ENCODE data around the gene HSH2D. TPM values are rescaled to one million over a fixed set of nuclear protein-coding genes. Genes with fewer than 3 reads are reported as not detected.

The HSH2D gene
- total and polyA plus RNA-seq, 4 donors: 0.10 to 2.5 (median 1.3) TPM

GRCh38 chr19:16100524-16100923 is 43.0 kb upstream of the HSH2D start:
- H3K36me3 ChIP-seq (ENCODE audit: control insufficient read depth in 1 of 2, insufficient read depth in 2 of 2, low read length in 1 of 2): peaks cover 6 to 9% of the 10 kb centered on the region in 2 donors

GRCh38 chr19:16104722-16105121 is 38.8 kb upstream of the HSH2D start:
- WGBS, 2 donors: 76% methylated on average over 6 of the region's 6 CpGs
- DNase-seq (no peak), ATAC-seq (ENCODE audit: low FRiP score) (no peak)
- no peaks in the 10 kb centered on the region for H3K27me3 ChIP-seq (ENCODE audit: control insufficient read depth in 1 of 2, insufficient read depth in 2 of 2, low read length in 1 of 2)
- H3K4me3 ChIP-seq (ENCODE audit: low read length in 2 of 2): no peak overlapping the region
- H3K27ac ChIP-seq (ENCODE audit: low read depth in 1 of 2, low read length in 2 of 2): peak overlapping the region in 1 of 2 donors; percentile 10
- H3K36me3 ChIP-seq (ENCODE audit: control insufficient read depth in 1 of 2, insufficient read depth in 2 of 2, low read length in 1 of 2): peaks cover 1 to 9% of the 10 kb centered on the region in 2 donors
- no peaks in the 10 kb centered on the region for H3K9me3 ChIP-seq (ENCODE audit: control insufficient read depth, low read length)
- H3K4me1 ChIP-seq (ENCODE audit: control insufficient read depth in 1 of 2, insufficient read depth in 2 of 2, low read length in 2 of 2): no peaks in the 10 kb centered on the region
- intact Hi-C loops (cut with DNase I): no loop called here

More at GRCh38 chr19:16100524-16100923, 43.0 kb upstream of the HSH2D start:
- Histone ChIP-seq H3K27ac (ENCODE audit: low read depth in 1 of 2, low read length in 2 of 2) (no peak overlapping the region), H3K9me3 (ENCODE audit: control insufficient read depth, low read length) (no peaks in the 10 kb centered on the region), H3K4me3 (ENCODE audit: low read length in 2 of 2) (no peak overlapping the region), H3K27me3 (ENCODE audit: control insufficient read depth in 1 of 2, insufficient read depth in 2 of 2, low read length in 1 of 2) (no peaks in the 10 kb centered on the region), H3K4me1 (ENCODE audit: control insufficient read depth in 1 of 2, insufficient read depth in 2 of 2, low read length in 2 of 2) (no peaks in the 10 kb centered on the region)
- ATAC-seq (ENCODE audit: low FRiP score) (no peak), DNase-seq (no peak)
- intact Hi-C loops (cut with DNase I): no loop called here
- WGBS, 2 donors: 92 to 95% methylated on average over 4 of the region's 4 CpGs

- H3K36me3 ChIP-seq (ENCODE audit: control insufficient read depth in 1 of 2, insufficient read depth in 2 of 2, low read length in 1 of 2): peaks cover 1 to 4% of the 10 kb centered on the region in 2 donors
- DNase-seq (no peak), ATAC-seq (ENCODE audit: low FRiP score) (no peak)
- H3K4me3 ChIP-seq (ENCODE audit: low read length in 2 of 2): no peak overlapping the region
- H3K27ac ChIP-seq (ENCODE audit: low read depth in 1 of 2, low read length in 2 of 2): peak overlapping the region in 1 of 2 donors; percentile 34
- 9 to 11% methylated on average over 3 of the region's 3 CpGs for WGBS, 2 donors
- H3K9me3 ChIP-seq (ENCODE audit: control insufficient read depth, low read length): no peaks in the 10 kb centered on the region
- no peaks in the 10 kb centered on the region for H3K4me1 ChIP-seq (ENCODE audit: control insufficient read depth in 1 of 2, insufficient read depth in 2 of 2, low read length in 2 of 2)
- no peaks in the 10 kb centered on the region for H3K27me3 ChIP-seq (ENCODE audit: control insufficient read depth in 1 of 2, insufficient read depth in 2 of 2, low read length in 1 of 2)
- intact Hi-C loops (cut with DNase I): no loop called here
These were observed 37.4 kb upstream of the HSH2D start for GRCh38 chr19:16106121-16106520.

- peak within 1 kb of the TSS in 1 of 2 donors; percentile 35 for H3K27ac ChIP-seq (ENCODE audit: low read depth in 1 of 2, low read length in 2 of 2)
- no peaks in the 10 kb centered on the region for H3K9me3 ChIP-seq (ENCODE audit: control insufficient read depth, low read length)
- no peaks in the 10 kb centered on the region for H3K27me3 ChIP-seq (ENCODE audit: control insufficient read depth in 1 of 2, insufficient read depth in 2 of 2, low read length in 1 of 2)
- peaks cover 0 to 1% of the 10 kb centered on the region in 2 donors for H3K4me1 ChIP-seq (ENCODE audit: control insufficient read depth in 1 of 2, insufficient read depth in 2 of 2, low read length in 2 of 2)
- DNase-seq: peak; percentile 99 to 100
- no peaks in the 10 kb centered on the region for H3K36me3 ChIP-seq (ENCODE audit: control insufficient read depth in 1 of 2, insufficient read depth in 2 of 2, low read length in 1 of 2)
- intact Hi-C loops (cut with DNase I): loop anchor here (1.0 to 10.0 kb wide), 6 partner anchors 44 to 174 kb away; partner anchors contain the start of gene FAM32A (in 1 of the 2)
- ATAC-seq (ENCODE audit: low FRiP score): peak; percentile 98
- 1% methylated on average over 62 to 81 of the region's 81 CpGs for whole genome bisulfite sequencing, 2 donors
- peak within 1 kb of the TSS; percentile 48 to 94 for H3K4me3 ChIP-seq (ENCODE audit: low read length in 2 of 2)
These were observed 32.2 kb upstream of the HSH2D start, which contains the start of gene RAB8A for GRCh38 chr19:16111160-16111908. TSS of gene RAB8A (plus strand) at chr19:16111889. CDS start at chr19:16111902, 13 bp downstream.

- H3K9me3 ChIP-seq (ENCODE audit: control insufficient read depth, low read length): no peaks in the 10 kb centered on the region
- DNase-seq: no peak
- WGBS, 2 donors: 1% methylated on average over 35 to 37 of the region's 37 CpGs
- ATAC-seq (ENCODE audit: low FRiP score): no peak
- H3K27ac ChIP-seq (ENCODE audit: low read depth in 1 of 2, low read length in 2 of 2): peak overlapping the region in 1 of 2 donors; percentile 35
- intact Hi-C loops (cut with DNase I): loop anchor here (1.0 to 10.0 kb wide), 6 partner anchors 45 to 175 kb away; partner anchors contain the start of gene FAM32A (in 1 of the 2)
- peak overlapping the region; percentile 48 to 94 for H3K4me3 ChIP-seq (ENCODE audit: low read length in 2 of 2)
- H3K4me1 ChIP-seq (ENCODE audit: control insufficient read depth in 1 of 2, insufficient read depth in 2 of 2, low read length in 2 of 2): peaks cover 0 to 1% of the 10 kb centered on the region in 2 donors
- H3K27me3 ChIP-seq (ENCODE audit: control insufficient read depth in 1 of 2, insufficient read depth in 2 of 2, low read length in 1 of 2): no peaks in the 10 kb centered on the region
- H3K36me3 ChIP-seq (ENCODE audit: control insufficient read depth in 1 of 2, insufficient read depth in 2 of 2, low read length in 1 of 2): no peaks in the 10 kb centered on the region
These were observed 31.4 kb upstream of the HSH2D start for GRCh38 chr19:16111909-16112752.

- Histone ChIP-seq H3K27ac (ENCODE audit: low read depth in 1 of 2, low read length in 2 of 2) (no peak overlapping the region), H3K4me3 (ENCODE audit: low read length in 2 of 2) (no peak overlapping the region), H3K36me3 (ENCODE audit: control insufficient read depth in 1 of 2, insufficient read depth in 2 of 2, low read length in 1 of 2) (no peaks in the 10 kb centered on the region), H3K27me3 (ENCODE audit: control insufficient read depth in 1 of 2, insufficient read depth in 2 of 2, low read length in 1 of 2) (no peaks in the 10 kb centered on the region), H3K4me1 (ENCODE audit: control insufficient read depth in 1 of 2, insufficient read depth in 2 of 2, low read length in 2 of 2) (peaks cover 0 to 1% of the 10 kb centered on the region in 2 donors), H3K9me3 (ENCODE audit: control insufficient read depth, low read length) (no peaks in the 10 kb centered on the region)
- ATAC-seq (ENCODE audit: low FRiP score) (no peak), DNase-seq (no peak)
- 27 to 36% methylated on average over 2 of the region's 2 CpGs for WGBS, 2 donors
- intact Hi-C loops (cut with DNase I): loop anchor here (5.0 to 10.0 kb wide), 5 partner anchors 45 to 175 kb away; partner anchors contain the start of gene FAM32A (in 1 of the 2)
These were observed 30.7 kb upstream of the HSH2D start for GRCh38 chr19:16112778-16113177.

GRCh38 chr19:16113727-16114126 is 29.8 kb upstream of the HSH2D start:
- Histone ChIP-seq H3K4me3 (ENCODE audit: low read length in 2 of 2) (no peak overlapping the region), H3K36me3 (ENCODE audit: control insufficient read depth in 1 of 2, insufficient read depth in 2 of 2, low read length in 1 of 2) (peaks cover 0 to 3% of the 10 kb centered on the region in 2 donors), H3K27me3 (ENCODE audit: control insufficient read depth in 1 of 2, insufficient read depth in 2 of 2, low read length in 1 of 2) (no peaks in the 10 kb centered on the region), H3K4me1 (ENCODE audit: control insufficient read depth in 1 of 2, insufficient read depth in 2 of 2, low read length in 2 of 2) (peaks cover 0 to 1% of the 10 kb centered on the region in 2 donors), H3K27ac (ENCODE audit: low read depth in 1 of 2, low read length in 2 of 2) (no peak overlapping the region), H3K9me3 (ENCODE audit: control insufficient read depth, low read length) (no peaks in the 10 kb centered on the region)
- 84 to 89% methylated on average over 3 of the region's 3 CpGs for WGBS, 2 donors
- DNase-seq: no peak
- intact Hi-C loops (cut with DNase I): loop anchor here (5.0 to 10.0 kb wide), 5 partner anchors 46 to 176 kb away; partner anchors contain the start of gene FAM32A (in 1 of the 2)
- no peak for ATAC-seq (ENCODE audit: low FRiP score)

- 51 to 63% methylated on average over 9 of the region's 9 CpGs for WGBS, 2 donors
- Histone ChIP-seq H3K36me3 (ENCODE audit: control insufficient read depth in 1 of 2, insufficient read depth in 2 of 2, low read length in 1 of 2) (peaks cover 2 to 5% of the 10 kb centered on the region in 2 donors), H3K4me1 (ENCODE audit: control insufficient read depth in 1 of 2, insufficient read depth in 2 of 2, low read length in 2 of 2) (peaks cover 0 to 1% of the 10 kb centered on the region in 2 donors), H3K27ac (ENCODE audit: low read depth in 1 of 2, low read length in 2 of 2) (no peak overlapping the region), H3K27me3 (ENCODE audit: control insufficient read depth in 1 of 2, insufficient read depth in 2 of 2, low read length in 1 of 2) (no peaks in the 10 kb centered on the region), H3K4me3 (ENCODE audit: low read length in 2 of 2) (no peak overlapping the region), H3K9me3 (ENCODE audit: control insufficient read depth, low read length) (no peaks in the 10 kb centered on the region)
- intact Hi-C loops (cut with DNase I): loop anchor here in 1 of 2 donors (10.0 kb wide), 1 partner anchor 69 kb away; the partner anchor contains the start of gene FAM32A
- DNase-seq: no peak
- no peak for ATAC-seq (ENCODE audit: low FRiP score)
These were observed 28.0 kb upstream of the HSH2D start for GRCh38 chr19:16115301-16116039.

Measured in aorta (tissue), 5 donors.